Endothelial cell of hepatic sinusoid (primary cell): ENCODE data around the gene SPANXN4.

Source experiments
- in situ Hi-C: cut with HindIII; loops from 2 replicates; pipeline ENCODE4 v1.10.0; 2017; ENCODE audit warnings: low sequenced_read_pairs

The SPANXN4 gene, protein sequence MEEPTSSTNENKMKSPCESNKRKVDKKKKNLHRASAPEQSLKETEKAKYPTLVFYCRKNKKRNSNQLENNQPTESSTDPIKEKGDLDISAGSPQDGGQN

DNA sequence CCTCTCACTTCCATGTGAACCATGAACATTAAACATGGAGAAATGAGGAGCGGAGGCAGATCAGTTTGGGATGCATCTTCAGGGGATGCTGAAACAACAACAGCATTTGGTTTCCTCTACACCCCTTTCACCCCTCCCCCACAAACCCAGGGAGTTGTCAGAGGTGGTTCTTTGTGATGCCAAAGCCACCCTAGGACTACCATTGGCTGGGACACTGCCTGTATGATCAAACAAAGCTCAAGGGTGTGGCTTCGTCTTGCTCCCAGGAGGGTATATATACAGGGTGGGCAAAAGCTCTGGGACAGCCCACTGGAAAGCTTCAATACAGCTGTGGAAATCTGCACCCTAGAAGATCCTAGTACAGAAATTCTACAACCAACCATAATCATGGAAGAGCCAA is at the start of gene SPANXN4:
Gene SPANXN4 (plus strand): TSS at position 301 of the 400 bp plus-strand sequence. CDS start 87 bp downstream, at position 388.
- in situ Hi-C loops, result no loop called here

DNA sequence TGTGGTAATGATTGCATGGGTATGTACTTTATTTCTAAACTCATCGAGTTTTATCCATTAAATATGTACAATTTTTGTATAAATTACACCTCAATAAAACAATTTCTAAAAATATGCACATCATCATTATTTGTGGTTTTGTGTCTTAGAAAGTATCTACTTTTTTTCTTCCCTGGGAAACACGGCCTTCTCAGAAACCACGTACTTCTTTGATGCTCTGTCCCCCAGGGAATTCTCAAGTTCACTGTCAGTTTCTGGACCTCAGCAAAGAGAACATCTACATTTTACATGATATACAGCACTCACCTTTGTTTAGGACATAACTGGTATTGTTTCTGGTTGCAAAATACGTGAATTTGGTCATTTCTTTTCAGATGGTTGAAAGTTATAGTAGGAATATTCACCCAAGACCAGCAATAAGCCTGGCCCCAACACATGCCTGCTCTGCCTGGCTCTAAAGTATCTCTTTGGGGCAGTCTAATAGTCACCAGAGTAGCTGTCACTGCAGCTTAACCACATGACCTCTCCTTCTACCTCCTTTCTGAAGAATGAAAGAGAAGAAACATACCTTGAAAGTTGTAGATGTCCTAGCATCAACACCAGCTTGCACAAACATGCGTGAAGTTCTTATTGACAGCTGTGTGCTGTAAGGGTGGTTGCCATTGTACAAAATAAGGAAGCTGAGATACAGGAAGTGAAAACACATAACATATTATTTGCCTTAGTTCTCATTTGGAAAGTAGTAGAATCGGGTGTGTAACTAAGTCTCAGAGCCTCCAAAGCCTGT is 48.4 kb upstream of the SPANXN4 start:
- in situ Hi-C loops, result no loop called here

DNA sequence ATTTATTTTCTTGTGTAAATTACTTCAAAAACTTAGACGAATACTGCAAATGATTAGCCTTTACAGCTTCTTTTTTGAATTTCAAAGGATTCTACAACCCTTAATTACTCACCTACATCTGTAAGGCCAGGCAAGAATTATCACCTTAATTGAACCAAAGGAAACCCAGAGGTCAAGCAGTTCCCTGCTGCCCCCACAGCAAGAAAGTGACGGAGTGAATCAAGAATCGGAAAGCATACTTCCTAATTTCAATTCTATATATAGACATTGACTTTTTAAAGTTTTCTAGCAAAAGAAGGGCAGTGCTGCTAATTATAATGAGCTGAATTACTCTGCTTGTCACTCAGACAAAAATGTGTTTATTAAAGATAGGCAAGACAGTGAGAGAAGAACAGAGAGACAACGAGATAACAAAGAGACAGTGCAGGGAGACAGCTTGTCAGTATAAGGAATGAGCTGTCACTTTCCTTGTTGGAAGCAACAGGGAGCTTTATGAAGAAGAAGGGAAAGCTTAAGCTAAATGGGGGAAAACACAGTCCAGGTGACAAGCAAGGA is 47.5 kb upstream of the SPANXN4 start:
- in situ Hi-C loops, result no loop called here

DNA sequence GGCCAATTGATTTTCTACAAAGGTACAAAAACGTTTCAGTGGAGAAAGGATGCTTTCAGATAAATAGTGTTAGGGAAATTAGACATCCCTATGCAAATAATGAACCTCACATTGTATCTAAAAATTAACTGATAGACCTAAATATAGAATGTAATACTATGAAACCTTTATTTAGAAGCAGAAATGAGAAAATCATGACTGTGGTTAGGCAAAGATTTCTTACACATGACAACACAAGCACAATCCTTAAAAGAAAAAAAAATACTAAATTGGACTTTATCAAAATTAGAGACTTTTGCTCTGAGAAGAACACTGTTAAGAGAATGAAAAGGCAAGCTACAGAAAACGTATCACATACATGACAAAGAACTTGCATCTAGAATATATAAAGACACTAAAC is 43.0 kb upstream of the SPANXN4 start:
- in situ Hi-C loops, result no loop called here

DNA sequence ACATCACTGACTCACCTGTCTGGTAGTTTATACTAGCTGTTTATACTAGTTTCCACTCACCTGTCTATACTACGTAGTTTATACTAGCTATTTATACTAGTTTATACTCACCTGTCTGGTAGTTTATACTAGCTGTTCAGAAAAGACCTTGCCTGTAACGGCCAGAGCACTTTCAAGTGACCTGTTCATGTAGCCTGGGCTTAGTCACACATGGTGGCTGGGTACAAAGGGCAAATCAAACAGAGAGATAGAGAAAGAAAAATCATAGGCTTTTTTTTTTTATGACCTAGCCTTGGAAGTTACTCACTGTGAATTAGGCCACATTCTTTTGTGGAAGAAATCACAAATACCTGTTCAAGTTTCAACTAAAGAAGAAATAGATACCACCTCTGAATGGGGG is 30.7 kb upstream of the SPANXN4 start:
- in situ Hi-C loops, result no loop called here

DNA sequence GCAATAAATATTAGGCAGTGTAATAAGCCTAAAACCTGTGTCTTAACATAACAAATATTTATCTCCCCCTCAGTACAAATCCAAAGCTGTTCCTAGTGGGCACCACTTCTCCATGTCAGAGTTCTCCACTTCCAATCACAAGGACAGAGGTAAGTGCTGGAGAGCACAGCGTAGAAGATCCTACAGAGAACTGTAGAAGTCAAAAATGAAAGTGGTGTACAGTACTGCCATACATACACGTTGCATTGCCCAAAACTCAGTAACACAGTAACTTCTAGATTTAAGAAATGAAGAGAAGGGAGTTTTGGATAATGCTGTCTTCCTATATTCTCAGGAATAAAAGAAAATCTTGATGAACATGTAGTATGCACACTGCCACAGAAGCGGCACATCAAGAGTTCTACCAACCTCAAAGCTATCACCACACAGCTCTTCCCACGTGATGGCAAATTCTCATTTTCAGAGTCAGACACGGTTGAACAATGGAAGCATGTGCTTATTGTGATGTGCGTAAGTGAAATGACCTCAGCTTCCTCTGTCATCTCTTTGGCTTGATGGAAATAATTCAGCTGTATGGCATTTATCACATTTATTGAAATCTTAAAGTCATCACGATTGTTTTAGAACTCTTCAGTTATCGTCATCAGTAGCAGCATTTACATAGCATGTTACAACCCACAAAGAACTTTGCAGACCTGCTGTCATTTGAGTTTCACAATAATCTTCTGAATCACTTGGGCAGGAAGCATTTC is 27.1 kb upstream of the SPANXN4 start:
- in situ Hi-C loops, result no loop called here

DNA sequence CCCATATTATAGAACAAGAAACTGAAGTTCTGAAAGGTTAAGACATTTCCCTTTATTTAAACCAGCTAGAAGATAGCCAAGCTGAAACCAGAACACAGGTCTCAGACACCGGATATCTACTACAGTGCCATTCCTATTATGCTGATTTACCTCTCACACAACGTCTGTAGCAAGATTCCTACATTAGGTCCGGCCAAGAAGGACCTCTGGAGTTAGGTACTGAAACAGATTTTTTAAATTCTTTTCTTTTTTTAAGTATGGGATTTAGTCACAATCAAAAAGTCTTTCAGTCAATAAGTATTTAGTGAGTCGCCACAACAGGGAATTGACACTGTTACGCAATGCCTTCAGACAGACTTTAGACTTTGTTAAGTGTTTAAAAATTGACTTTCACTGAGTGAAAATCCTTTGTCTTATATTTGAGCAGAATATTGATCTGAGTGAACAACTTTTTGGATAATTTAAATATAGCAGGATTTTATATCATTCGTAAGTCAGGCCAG is 26.5 kb upstream of the SPANXN4 start:
- in situ Hi-C loops, result no loop called here

DNA sequence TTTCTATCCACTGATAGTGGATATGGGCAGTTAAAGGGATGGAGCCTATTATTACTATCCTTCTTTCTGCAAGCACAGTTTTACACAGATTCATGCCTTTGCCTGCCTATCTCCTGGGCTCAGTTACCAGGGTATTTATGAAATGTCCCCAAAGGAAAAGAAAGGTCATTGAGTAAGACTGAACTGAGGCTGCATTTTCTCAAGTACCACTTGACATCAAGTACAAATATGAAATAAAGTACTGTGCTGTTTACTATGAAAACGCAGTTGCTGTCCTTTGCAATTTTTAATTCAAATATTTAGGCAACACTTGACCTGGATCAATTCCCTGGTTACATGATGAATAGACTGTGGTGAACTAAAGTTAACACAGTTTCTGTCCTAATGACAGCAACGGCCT is 23.5 kb upstream of the SPANXN4 start:
- in situ Hi-C loops, result no loop called here

DNA sequence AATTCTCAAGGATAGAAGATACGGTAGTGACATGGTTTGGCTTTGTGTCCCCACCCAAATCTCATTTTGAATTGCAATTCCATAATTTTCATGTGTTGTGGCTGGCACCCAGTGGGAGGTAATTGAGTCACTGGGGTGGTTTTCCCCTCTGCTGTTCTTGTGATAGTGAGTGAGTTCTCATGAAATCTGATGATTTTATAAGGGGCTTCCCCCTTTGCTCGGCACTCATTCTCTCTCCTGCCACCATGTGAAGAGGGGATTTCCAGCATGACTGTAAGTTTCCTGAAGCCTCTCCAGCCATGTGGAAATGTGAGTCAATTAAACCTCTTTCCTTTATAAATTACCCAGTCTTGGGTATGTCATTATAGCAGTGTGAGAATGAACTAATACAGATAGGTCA is 8.5 kb upstream of the SPANXN4 start:
- in situ Hi-C loops, result no loop called here

DNA sequence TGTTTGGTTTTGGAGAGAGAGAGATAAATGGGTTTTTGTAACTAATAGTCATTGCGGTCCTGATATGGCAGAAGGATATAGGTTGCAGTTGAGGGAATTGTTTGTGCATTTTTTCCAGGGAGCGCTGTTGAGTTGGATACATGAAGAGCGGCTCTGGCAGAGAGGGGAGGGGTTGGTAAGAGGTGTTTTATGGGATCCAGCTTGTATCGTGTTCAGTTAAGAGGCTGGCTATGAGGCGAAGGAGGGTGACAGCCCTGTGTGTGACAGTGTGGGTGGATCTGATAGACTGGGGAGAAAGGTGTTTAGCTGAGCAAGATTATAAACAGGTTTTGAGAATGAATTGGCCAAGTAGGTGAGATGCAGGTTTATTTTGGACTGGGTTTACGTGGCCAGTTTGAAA is 1.5 kb downstream of the SPANXN4 start:
- in situ Hi-C loops, result no loop called here

DNA sequence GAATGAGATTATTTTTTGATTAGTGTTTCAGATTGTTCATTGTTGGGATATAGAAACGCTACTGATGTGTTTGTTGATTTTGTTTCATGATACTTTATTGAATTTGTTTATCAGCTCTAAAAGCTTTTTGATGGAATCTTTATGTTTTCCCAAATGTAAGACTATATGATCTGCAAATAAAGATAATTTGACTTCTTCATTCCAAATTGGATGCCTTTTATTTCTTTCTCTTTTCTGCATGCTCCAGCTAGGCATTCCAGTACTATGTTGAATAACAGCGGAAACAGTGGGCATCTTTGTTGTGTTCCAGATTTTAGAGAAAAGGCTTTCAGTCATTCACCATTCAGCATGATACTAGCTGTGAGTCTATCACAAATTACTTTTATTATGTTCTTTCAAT is 21.8 kb downstream of the SPANXN4 start:
- in situ Hi-C loops, result no loop called here

DNA sequence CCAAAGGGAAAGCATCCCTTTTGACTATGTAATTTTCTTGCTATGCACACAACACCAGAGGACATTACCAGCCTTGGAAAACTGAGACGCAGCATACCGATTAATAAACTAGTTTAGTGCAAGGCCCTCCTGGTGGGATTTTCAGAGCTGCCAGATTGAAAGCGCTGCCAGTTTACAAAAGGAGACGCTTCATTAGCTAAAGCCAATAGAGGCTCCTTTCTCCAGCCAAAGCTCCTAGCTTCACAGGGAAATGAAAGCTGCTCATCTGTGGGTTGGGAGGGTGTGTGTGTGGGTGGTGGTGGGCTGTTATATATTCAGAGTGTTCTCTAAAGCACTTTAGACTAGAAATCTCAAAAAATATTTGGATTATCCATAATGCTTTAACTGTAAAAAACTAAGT is 32.4 kb downstream of the SPANXN4 start:
- in situ Hi-C loops, result no loop called here

DNA sequence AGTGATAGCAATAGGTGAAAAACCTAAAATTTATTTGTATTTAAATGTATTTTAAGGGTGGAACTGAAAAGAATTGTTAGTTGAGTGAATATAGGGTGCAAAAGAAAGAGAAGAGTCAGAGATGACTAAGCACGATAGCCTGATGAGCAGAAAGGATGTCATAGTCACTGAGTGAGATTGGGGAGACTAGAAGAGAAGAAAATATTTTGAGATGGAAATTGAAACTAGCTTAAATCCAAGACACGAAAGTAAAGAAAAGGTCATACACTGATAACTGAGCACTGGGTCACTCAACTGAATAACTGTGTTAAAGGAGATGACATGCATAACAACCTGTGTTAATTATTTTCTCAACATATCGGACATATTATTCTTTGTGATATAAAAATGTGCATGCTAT is 55.5 kb downstream of the SPANXN4 start:
- in situ Hi-C loops, result no loop called here

DNA sequence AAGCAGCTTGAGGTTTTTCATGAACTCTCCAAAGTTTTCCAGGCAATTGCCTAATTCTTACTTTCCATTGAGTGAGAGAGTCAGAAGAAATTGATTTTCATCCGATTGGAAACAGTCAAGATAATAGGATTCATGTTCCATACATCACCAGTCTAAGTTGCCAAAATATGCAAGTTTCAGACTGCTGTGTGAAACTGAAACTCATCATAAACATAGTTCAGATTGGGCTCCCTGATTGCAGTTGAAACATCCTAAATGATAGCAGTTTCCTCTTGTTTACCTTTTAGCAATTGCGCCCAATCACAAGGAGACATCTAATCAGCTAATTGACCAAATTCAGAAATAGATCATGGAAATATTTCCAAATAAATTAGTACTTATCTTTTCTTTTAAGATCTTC is 56.8 kb downstream of the SPANXN4 start:
- in situ Hi-C loops, result no loop called here
